GM19372 (cell line): ENCODE data around the gene LCE5A.
"Not testable (repeated sequence)": the region's sequence is repeated elsewhere in the genome, so short reads cannot be mapped to it uniquely, and the experiment has no call there.

ENCODE experiments used
- ATAC-seq: cut with Tn5 transposase; IDR thresholded peaks from one replicate; pipeline ENCODE4 v1.9.1; 2021; ENCODE audit warnings: mild to moderate bottlenecking, low read depth, moderate library complexity; ENCODE audit not compliant: unreplicated experiment

The LCE5A gene

GRCh38 chr1:152510503-152510902, at the start of gene LCE5A:
Gene LCE5A, plus strand, starts transcription at chr1:152510803. Its CDS starts 732 bp downstream, at chr1:152511535.
- ATAC-seq: no peak

GRCh38 chr1:152461544-152461943, 49.1 kb upstream of the LCE5A start:
- no peak for ATAC-seq

- ATAC-seq: no peak
These were observed 48.0 kb upstream of the LCE5A start for GRCh38 chr1:152462636-152463035.

- ATAC-seq: no peak
These were observed 44.4 kb upstream of the LCE5A start for GRCh38 chr1:152466217-152466616.

- ATAC-seq: no peak
These were observed 36.6 kb upstream of the LCE5A start for GRCh38 chr1:152473887-152474537.

GRCh38 chr1:152479792-152480595, 30.6 kb upstream of the LCE5A start:
- ATAC-seq: no peak

- no peak for ATAC-seq
These were observed 28.5 kb upstream of the LCE5A start for GRCh38 chr1:152481869-152482664.

- ATAC-seq: no peak
These were observed 24.1 kb upstream of the LCE5A start for GRCh38 chr1:152486400-152487006.

GRCh38 chr1:152487871-152488270, 22.7 kb upstream of the LCE5A start:
- ATAC-seq: no peak

- not testable (repeated sequence) for ATAC-seq
These were observed 19.1 kb upstream of the LCE5A start for GRCh38 chr1:152491537-152491936.

GRCh38 chr1:152495066-152495675, 15.4 kb upstream of the LCE5A start:
- ATAC-seq: no peak

GRCh38 chr1:152497273-152497672, 13.3 kb upstream of the LCE5A start:
- no peak for ATAC-seq

GRCh38 chr1:152501704-152502103, 8.9 kb upstream of the LCE5A start:
- ATAC-seq: no peak

- ATAC-seq: no peak
These were observed 8.0 kb upstream of the LCE5A start for GRCh38 chr1:152502496-152503180.

- no peak for ATAC-seq
These were observed 5.5 kb upstream of the LCE5A start for GRCh38 chr1:152505083-152505482.

- ATAC-seq: no peak
These were observed 3.6 kb upstream of the LCE5A start for GRCh38 chr1:152506899-152507498.

GRCh38 chr1:152511596-152511995, 993 bp downstream of the LCE5A start:
- ATAC-seq: no peak

GRCh38 chr1:152513081-152513480, 2.5 kb downstream of the LCE5A start:
- no peak for ATAC-seq

GRCh38 chr1:152514715-152515433, 4.3 kb downstream of the LCE5A start:
- ATAC-seq: no peak
